Transverse colon (tissue), 4 donors: ENCODE data around the gene DGKH. TPM values are rescaled to one million over a fixed set of nuclear protein-coding genes. Genes with fewer than 3 reads are reported as not detected.

ENCODE experiments used
- DNase-seq: peaks from one replicate; pipeline ENCODE4 v3.0.0-alpha.2; 2019
- H3K27ac ChIP-seq, 4 donors: fragments of 200-600 bp; sonication (generic); 2 replicates each; pipeline ENCODE4 v1.5.1; 2016 to 2018; ENCODE audit warnings: inconsistent platforms in 4 of 4
- H3K27me3 ChIP-seq: fragments of 200-600 bp; sonication (generic); 2 replicates; pipeline ENCODE4 v1.5.1; 2017; ENCODE audit warnings: inconsistent platforms
- H3K36me3 ChIP-seq, 4 donors: fragments of 200-600 bp; sonication (generic); 2 replicates each; pipeline ENCODE4 v1.5.1; 2017 to 2019; ENCODE audit warnings: inconsistent platforms in 4 of 4
- H3K4me1 ChIP-seq, 4 donors: fragments of 200-600 bp; sonication (generic); 2 replicates each; pipeline ENCODE4 v1.5.1; 2017 to 2020; ENCODE audit warnings: inconsistent platforms in 4 of 4
- H3K4me3 ChIP-seq, 4 donors: fragments of 200-600 bp; sonication (generic); 1 replicate in 1 of 4; 2 replicates in 3 of 4; pipeline versions ENCODE4 v1.5.1 to v1.6.1; 2017 to 2019; ENCODE audit warnings: inconsistent platforms in 4 of 4
- H3K9me3 ChIP-seq, 2 donors: fragments of 200-600 bp; sonication (generic); 2 replicates each; pipeline ENCODE4 v1.5.1; 2017 to 2019; ENCODE audit warnings: inconsistent platforms in 2 of 2
- EP300 ChIP-seq: sonication (generic); formaldehyde crosslinking; IDR thresholded peaks from one replicate; pipeline ENCODE4 v1.6.1; 2017; ENCODE audit warnings: antibody characterized with exemption, low read depth
- POLR2A ChIP-seq: fragments of 450-650 bp; IDR thresholded peaks from one replicate; pipeline ENCODE4 v1.6.1; 2016; ENCODE audit warnings: antibody characterized with exemption, mild to moderate bottlenecking, moderate library complexity
- POLR2AphosphoS5 ChIP-seq, 3 donors: sonication (generic); formaldehyde crosslinking; IDR thresholded peaks; one replicate each; pipeline ENCODE4 v1.6.1; 2016; ENCODE audit warnings: antibody characterized with exemption in 3 of 3
- WGBS, 2 donors: methylation state at CpG; one replicate each; pipeline ENCODE4 v1.1.5; 2018; ENCODE audit warnings: low coverage in 1 of 2; 5-methylcytosine and 5-hydroxymethylcytosine counted together
- in situ Hi-C, 4 donors: fragments of 200-750 bp; cut with MboI; loops; one replicate each; pipeline versions ENCODE4 v1.15.0 to v1.15.1; 2017; ENCODE audit warnings: low sequenced_read_pairs in 3 of 4, low pct_ligation_motif_present in 1 of 4, low pct_unique_long_range_greater_than_20kb in 1 of 4
- intact Hi-C: fragments of 100-400 bp; cut with DNase I; formaldehyde crosslinking; loops from one replicate; pipeline ENCODE4 v1.15.1; 2023; ENCODE audit warnings: low total_unique reads
- total RNA-seq, 4 donors: library from RNA; depleted of rRNA; stranded (reverse); fragments of >200 nt; gene quantifications; one replicate each; pipeline ENCODE4 v1.1.0, GENCODE V29; 2016
- TF ChIP-seq, protein P1 (sequence below), 5 experiments: fragments of 200-600 bp in 3 of 5; fragments of 450-650 bp in 2 of 5; sonication (generic) in 3 of 5; IDR thresholded peaks; 1 replicate in 2 of 5; 2 replicates in 3 of 5; pipeline ENCODE4 v1.5.1; 2016 to 2017; ENCODE audit warnings: antibody characterized with exemption in 5 of 5, inconsistent platforms in 3 of 5, mild to moderate bottlenecking in 2 of 5, moderate library complexity in 1 of 5

DGKH gene
- total RNA-seq, 4 donors from 2014 or later = 19.4 to 35.6 (median 25.0) TPM

- TF ChIP-seq, protein P1, sequence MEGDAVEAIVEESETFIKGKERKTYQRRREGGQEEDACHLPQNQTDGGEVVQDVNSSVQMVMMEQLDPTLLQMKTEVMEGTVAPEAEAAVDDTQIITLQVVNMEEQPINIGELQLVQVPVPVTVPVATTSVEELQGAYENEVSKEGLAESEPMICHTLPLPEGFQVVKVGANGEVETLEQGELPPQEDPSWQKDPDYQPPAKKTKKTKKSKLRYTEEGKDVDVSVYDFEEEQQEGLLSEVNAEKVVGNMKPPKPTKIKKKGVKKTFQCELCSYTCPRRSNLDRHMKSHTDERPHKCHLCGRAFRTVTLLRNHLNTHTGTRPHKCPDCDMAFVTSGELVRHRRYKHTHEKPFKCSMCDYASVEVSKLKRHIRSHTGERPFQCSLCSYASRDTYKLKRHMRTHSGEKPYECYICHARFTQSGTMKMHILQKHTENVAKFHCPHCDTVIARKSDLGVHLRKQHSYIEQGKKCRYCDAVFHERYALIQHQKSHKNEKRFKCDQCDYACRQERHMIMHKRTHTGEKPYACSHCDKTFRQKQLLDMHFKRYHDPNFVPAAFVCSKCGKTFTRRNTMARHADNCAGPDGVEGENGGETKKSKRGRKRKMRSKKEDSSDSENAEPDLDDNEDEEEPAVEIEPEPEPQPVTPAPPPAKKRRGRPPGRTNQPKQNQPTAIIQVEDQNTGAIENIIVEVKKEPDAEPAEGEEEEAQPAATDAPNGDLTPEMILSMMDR (IDR thresholded peaks at IDR 0.05) = no peak
- TF ChIP-seq POLR2AphosphoS5 (IDR thresholded peaks at IDR 0.05) (no peak), EP300 (no peak), POLR2A (no peak)
- in situ Hi-C loops = loop anchor here in 3 of 4 donors (25.0 kb wide), 3 partner anchors 201 to 701 kb away; no protein-coding TSS in a partner anchor
These were observed 65.0 kb downstream of the DGKH start for GRCh38 chr13:42113478-42113877.

DNA sequence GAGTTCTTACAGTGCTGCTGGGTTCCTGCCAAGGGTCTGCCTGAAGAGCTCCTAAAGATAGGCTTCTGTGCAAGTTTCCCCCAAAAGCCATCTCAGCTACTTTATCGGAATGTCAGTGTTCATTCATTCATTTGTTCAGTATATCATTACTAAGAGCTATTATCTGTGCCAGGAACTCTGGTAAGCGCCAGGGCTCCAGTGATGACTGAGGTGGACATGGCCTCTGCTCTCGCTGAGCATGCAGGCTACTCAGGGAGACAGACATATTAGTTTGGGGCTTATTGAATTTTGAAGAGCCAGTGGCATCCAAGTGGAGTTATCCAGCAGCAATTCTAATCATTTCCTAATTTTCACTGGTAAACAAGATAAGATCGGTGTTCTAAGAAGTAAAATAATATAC, 65.8 kb downstream of the DGKH start:
- no peaks in the 10 kb centered on the region for H3K36me3 ChIP-seq
- H3K4me3 ChIP-seq = no peak overlapping the region
- no peak for DNase-seq
- in situ Hi-C loops (loop anchor here in 3 of 4 donors (25.0 kb wide), 3 partner anchors 202 to 702 kb away; no protein-coding TSS in a partner anchor), intact Hi-C loops (no loop called here)
- H3K27ac ChIP-seq = no peak overlapping the region
- no peaks in the 10 kb centered on the region for H3K9me3 ChIP-seq
- TF ChIP-seq EP300 = no peak
- no peak for TF ChIP-seq POLR2A
- TF ChIP-seq, protein P1 (IDR thresholded peaks at IDR 0.05) = no peak
- no peak for TF ChIP-seq POLR2AphosphoS5 (IDR thresholded peaks at IDR 0.05)
- 87 to 100% methylated on average over 2 to 4 of the region's 4 CpGs for WGBS, 2 donors
- peaks cover 0 to 8% (median 0%) of the 10 kb centered on the region in 4 donors for H3K4me1 ChIP-seq
- no peaks in the 10 kb centered on the region for H3K27me3 ChIP-seq

More at GRCh38 chr13:42113478-42113877, 65.0 kb downstream of the DGKH start:
- Histone ChIP-seq H3K36me3 (no peaks in the 10 kb centered on the region), H3K4me3 (no peak overlapping the region), H3K9me3 (no peaks in the 10 kb centered on the region), H3K27ac (no peak overlapping the region), H3K4me1 (peaks cover 0 to 8% (median 0%) of the 10 kb centered on the region in 4 donors), H3K27me3 (no peaks in the 10 kb centered on the region)
- intact Hi-C loops = no loop called here
- no peak for DNase-seq
- WGBS, 2 donors = 78 to 84% methylated on average over 5 of the region's 5 CpGs

- TF ChIP-seq, protein P1 (IDR thresholded peaks at IDR 0.05) = no peak
- TF ChIP-seq EP300 (no peak), POLR2AphosphoS5 (IDR thresholded peaks at IDR 0.05) (no peak), POLR2A (no peak)
- WGBS, 2 donors = 76 to 79% methylated on average over 4 of the region's 4 CpGs
- Histone ChIP-seq H3K9me3 (no peaks in the 10 kb centered on the region), H3K36me3 (no peaks in the 10 kb centered on the region), H3K27ac (no peak overlapping the region), H3K27me3 (no peaks in the 10 kb centered on the region), H3K4me3 (no peak overlapping the region), H3K4me1 (peaks cover 0 to 8% (median 0%) of the 10 kb centered on the region in 4 donors)
- DNase-seq = no peak
- in situ Hi-C loops (loop anchor here in 3 of 4 donors (25.0 kb wide), 3 partner anchors 203 to 703 kb away; no protein-coding TSS in a partner anchor), intact Hi-C loops (no loop called here)
These were observed 66.5 kb downstream of the DGKH start for GRCh38 chr13:42114912-42115311.

DNA sequence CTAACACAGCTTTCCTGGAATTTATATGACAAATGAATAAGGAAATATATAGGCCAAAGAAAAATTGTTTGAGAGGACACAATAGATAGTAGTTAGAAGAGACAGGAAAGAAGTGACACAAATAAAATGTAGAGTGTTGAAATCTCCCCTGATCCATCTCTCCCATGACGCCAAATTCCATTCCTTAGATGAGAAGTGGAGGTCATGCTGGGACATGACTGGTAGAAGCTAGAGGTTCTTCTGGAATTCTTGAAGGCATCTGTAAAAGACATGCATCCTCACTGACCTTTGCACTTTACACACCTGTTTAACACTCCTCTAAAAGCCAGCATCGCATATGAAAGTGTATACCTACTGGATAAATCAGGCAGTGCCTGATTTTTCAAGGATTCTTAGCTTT, 67.8 kb downstream of the DGKH start:
- peaks cover 0 to 8% (median 0%) of the 10 kb centered on the region in 4 donors for H3K4me1 ChIP-seq
- no peak overlapping the region for H3K27ac ChIP-seq
- WGBS, 2 donors = 58 to 75% methylated on average over 2 of the region's 2 CpGs
- intact Hi-C loops = no loop called here
- no peak overlapping the region for H3K4me3 ChIP-seq
- H3K36me3 ChIP-seq = no peaks in the 10 kb centered on the region
- in situ Hi-C loops = loop anchor here in 3 of 4 donors (25.0 kb wide), 3 partner anchors 204 to 704 kb away; no protein-coding TSS in a partner anchor
- no peak for DNase-seq
- no peak for TF ChIP-seq POLR2AphosphoS5 (IDR thresholded peaks at IDR 0.05)
- no peak for TF ChIP-seq EP300
- TF ChIP-seq, protein P1 (IDR thresholded peaks at IDR 0.05) = no peak
- TF ChIP-seq POLR2A = no peak
- H3K9me3 ChIP-seq = no peaks in the 10 kb centered on the region
- H3K27me3 ChIP-seq = no peaks in the 10 kb centered on the region
